Tibial nerve (tissue), 4 donors: ENCODE measurements around the gene PABPC1L2A.
"Not testable (repeated sequence)": the region's sequence is repeated elsewhere in the genome, so short reads cannot be mapped to it uniquely, and the experiment has no call there.

Source experiments
- CTCF ChIP-seq, 5 experiments: fragments of 200-600 bp in 3 of 5; fragments of 450-650 bp in 2 of 5; sonication (generic) in 3 of 5; IDR thresholded peaks; one replicate each; pipeline ENCODE4 v1.5.1; 2016 to 2019; ENCODE audit warnings: antibody characterized with exemption in 5 of 5, mild to moderate bottlenecking in 3 of 5, moderate library complexity in 2 of 5
- EP300 ChIP-seq, 2 donors: sonication (generic); formaldehyde crosslinking; IDR thresholded peaks; one replicate each; pipeline ENCODE4 v1.6.1; 2017; ENCODE audit warnings: antibody characterized with exemption in 2 of 2, mild to moderate bottlenecking in 1 of 2
- POLR2A ChIP-seq, 2 donors: fragments of 450-650 bp; IDR thresholded peaks; one replicate each; pipeline ENCODE4 v1.6.1; 2017; ENCODE audit warnings: antibody characterized with exemption in 2 of 2, mild to moderate bottlenecking in 2 of 2, moderate library complexity in 2 of 2

- TF ChIP-seq CTCF, POLR2A, EP300 (IDR thresholded peaks at IDR 0.05): not testable (repeated sequence)
These were observed 11.4 kb downstream of the PABPC1L2A start for GRCh38 chrX:73067761-73068466.
